K562 (cell line): ENCODE results near the gene PCDHA11. TPM values are rescaled to one million over a fixed set of nuclear protein-coding genes. Genes with fewer than 3 reads are reported as not detected.

Experiments used
- ATAC-seq: fragments of 200-7000 bp; cut with Tn5 transposase; 3 replicates; pipeline ENCODE4 v1.9.1; 2020; ENCODE audit warnings: moderate library complexity
- BruUV-seq: library from RNA; stranded (reverse); fragments of 400-500 nt; replicated peaks from 2 replicates; lab custom pipeline; 2021; lab: Mats Ljungman, UMichigan
- CTCF ChIA-PET: fragments of 300-600 bp; formaldehyde crosslinking; extraction: SDS; loops from one replicate; lab custom pipeline; 2021; ENCODE audit warnings: low intra/inter-chr PET ratio; lab: Yijun Ruan, JAX
- POLR2A ChIA-PET: fragments of 300-600, 350-650 bp; sonication (Branson Sonifier 250); formaldehyde crosslinking; extraction: SDS; loops from one replicate; lab custom pipeline; 2021; ENCODE audit warnings: antibody characterized with exemption, inconsistent platforms; lab: Yijun Ruan, JAX
- DNase-seq, 4 experiments: peaks; one replicate each; pipeline versions ENCODE4 v3.0.0 to v3.0.0-alpha.2; 2011 to 2018; ENCODE audit warnings: low spot score in 3 of 4, mixed read lengths in 3 of 4; ENCODE audit errors: extremely low read depth in 1 of 4
- FAIRE-seq: peaks from 2 replicates; lab custom pipeline; 2011; peaks lifted over from hg19 to GRCh38; lab: Jason Lieb, UNC
- H2AFZ ChIP-seq: 2 replicates; pipeline ENCODE4 v1.6.0; 2011; ENCODE audit warnings: low read depth, low read length, control low read depth, inconsistent platforms
- H3K27ac ChIP-seq: fragments of 200-600 bp; 3 replicates; pipeline ENCODE4 v1.8.0; 2011; ENCODE audit warnings: low read depth, mild to moderate bottlenecking, control low read depth, inconsistent platforms, low read length, moderate library complexity, mixed read lengths; ENCODE audit errors: extremely low read depth
- H3K27me3 ChIP-seq, 2 experiments: fragments of 300-600 bp in 1 of 2; 2 replicates in 1 of 2; 3 replicates in 1 of 2; pipeline versions ENCODE4 v1.6.0 to v1.8.0; 2011; ENCODE audit warnings: inconsistent platforms in 2 of 2, low read length in 2 of 2, mild to moderate bottlenecking in 1 of 2, mixed read lengths in 1 of 2, moderate library complexity in 1 of 2; ENCODE audit not compliant: control insufficient read depth in 2 of 2, insufficient read depth in 2 of 2
- H3K36me3 ChIP-seq: fragments of 300-600 bp; 3 replicates; pipeline ENCODE4 v1.8.0; 2011; ENCODE audit warnings: mild to moderate bottlenecking, low read length, inconsistent platforms; ENCODE audit not compliant: control insufficient read depth, insufficient read depth
- H3K4me1 ChIP-seq, 2 experiments: fragments of 200-600 bp in 1 of 2; replicated peaks in 1 of 2; 2 replicates in 1 of 2; 3 replicates in 1 of 2; pipeline versions ENCODE4 v1.5.1 to v1.8.0; 2011; ENCODE audit warnings: inconsistent platforms in 2 of 2, low read length in 2 of 2, mild to moderate bottlenecking in 1 of 2, mixed read lengths in 1 of 2, moderate library complexity in 1 of 2; ENCODE audit not compliant: control insufficient read depth in 2 of 2, insufficient read depth in 2 of 2
- H3K4me2 ChIP-seq: 2 replicates; pipeline ENCODE4 v1.6.1; 2011; ENCODE audit warnings: low read length, control low read depth, inconsistent platforms, mixed read lengths; ENCODE audit not compliant: insufficient read depth
- H3K4me3 ChIP-seq: fragments of 200-600 bp; sonication (generic), shearing (Covaris generic); 2 replicates; pipeline ENCODE4 v1.5.1; 2016; ENCODE audit warnings: control low read depth, inconsistent platforms
- H3K79me2 ChIP-seq: fragments of 200-600 bp; 3 replicates; pipeline ENCODE4 v1.8.0; 2011; ENCODE audit warnings: low read length, inconsistent platforms; ENCODE audit not compliant: control insufficient read depth, insufficient read depth
- H3K9ac ChIP-seq, 2 experiments: 2 replicates each; pipeline versions ENCODE4 v1.6.0 to v1.6.1; 2011; ENCODE audit warnings: low read depth in 2 of 2, low read length in 2 of 2, control low read depth in 1 of 2, inconsistent platforms in 1 of 2, mild to moderate bottlenecking in 1 of 2, mixed read lengths in 1 of 2; ENCODE audit not compliant: insufficient read depth in 1 of 2
- H3K9me1 ChIP-seq: one replicate; pipeline ENCODE4 v1.6.0; 2011; ENCODE audit warnings: inconsistent platforms, mild to moderate bottlenecking, low read length, moderate library complexity; ENCODE audit not compliant: control insufficient read depth, insufficient read depth
- H3K9me3 ChIP-seq: replicated peaks from 2 replicates; pipeline ENCODE4 v1.5.1; 2011; ENCODE audit warnings: low read depth, low read length, inconsistent platforms; ENCODE audit not compliant: control insufficient read depth, insufficient read depth
- H4K20me1 ChIP-seq: replicated peaks from 2 replicates; pipeline ENCODE4 v1.6.1; 2011; ENCODE audit warnings: low read length, inconsistent platforms, mixed read lengths; ENCODE audit not compliant: control insufficient read depth, insufficient read depth
- CBX1 ChIP-seq: sonication (generic); IDR thresholded peaks from 2 replicates; pipeline ENCODE4 v1.6.1; 2016; ENCODE audit warnings: antibody characterized with exemption, low read depth, mild to moderate bottlenecking
- CEBPG ChIP-seq, 3 experiments: fragments of 200-800 bp in 1 of 3; sonication (Bioruptor generic) in 1 of 3; sonication (generic) in 1 of 3; formaldehyde crosslinking in 1 of 3; IDR thresholded peaks in 2 of 3; conservative IDR thresholded peaks in 1 of 3; 2 replicates each; pipeline versions ENCODE4 v1.6.1 to v1.8.0; 2016 to 2022; ENCODE audit warnings: missing compliant biosample characterization in 2 of 3, missing genetic modification characterization in 2 of 3, mild to moderate bottlenecking in 1 of 3, missing genetic modification reagents in 1 of 3
- FIP1L1 ChIP-seq: fragments of 200-400 bp; formaldehyde crosslinking; IDR thresholded peaks from 2 replicates; pipeline ENCODE4 v1.6.1; 2018; ENCODE audit warnings: mild to moderate bottlenecking, low read depth, low read length; ENCODE audit not compliant: poor library complexity, severe bottlenecking
- FOXP1 ChIP-seq: sonication (generic); formaldehyde crosslinking; IDR thresholded peaks from 2 replicates; pipeline ENCODE4 v1.8.0; 2022; ENCODE audit warnings: mild to moderate bottlenecking, missing genetic modification reagents
- KAT2B ChIP-seq: IDR thresholded peaks from one replicate; pipeline ENCODE4 v1.6.1; 2012; ENCODE audit warnings: low read depth, mild to moderate bottlenecking, control low read depth, inconsistent platforms, low read length, moderate library complexity
- NCOA2 ChIP-seq, 2 experiments: fragments of 450-650 bp; IDR thresholded peaks; 2 replicates each; pipeline ENCODE4 v1.6.1; 2018; ENCODE audit warnings: mild to moderate bottlenecking in 2 of 2, moderate library complexity in 1 of 2; ENCODE audit not compliant: partially characterized antibody in 2 of 2
- NR1H2 ChIP-seq: sonication (generic); formaldehyde crosslinking; IDR thresholded peaks from 2 replicates; pipeline ENCODE4 v1.4.0; 2020; ENCODE audit warnings: mild to moderate bottlenecking, missing genetic modification reagents
- POLR2AphosphoS2 ChIP-seq: IDR thresholded peaks from 2 replicates; pipeline ENCODE4 v1.6.1; 2012; ENCODE audit warnings: low read length, improper control_type of control experiment
- POLR2G ChIP-seq: fragments of 200-400 bp; formaldehyde crosslinking; IDR thresholded peaks from 2 replicates; pipeline ENCODE4 v1.6.1; 2017; ENCODE audit warnings: low read depth, mild to moderate bottlenecking, antibody characterized with exemption, low read length, moderate library complexity
- RCOR1 ChIP-seq, 2 experiments: IDR thresholded peaks; 2 replicates each; pipeline ENCODE4 v1.6.1; 2012; ENCODE audit warnings: low read depth in 2 of 2, low read length in 2 of 2, borderline replicate concordance in 1 of 2, improper control_type of control experiment in 1 of 2
- SREBF2 ChIP-seq: sonication (generic); formaldehyde crosslinking; IDR thresholded peaks from 2 replicates; pipeline ENCODE4 v1.4.0; 2020; ENCODE audit warnings: mild to moderate bottlenecking, missing genetic modification reagents
- TGIF2 ChIP-seq: sonication (generic); formaldehyde crosslinking; IDR thresholded peaks from 2 replicates; pipeline ENCODE4 v1.8.1; 2022; ENCODE audit warnings: mild to moderate bottlenecking, missing genetic modification reagents, moderate library complexity
- ZNF146 ChIP-seq: IDR thresholded peaks from one replicate; pipeline ENCODE4 v1.6.1; 2018; ENCODE audit warnings: missing compliant biosample characterization; ENCODE audit not compliant: unreplicated experiment
- ZNF316 ChIP-seq: fragments of 450-650 bp; IDR thresholded peaks from 2 replicates; pipeline ENCODE4 v1.6.1; 2016
- ZNF384 ChIP-seq: IDR thresholded peaks from 2 replicates; pipeline ENCODE4 v1.6.1; 2012; ENCODE audit warnings: low read depth, low read length, improper control_type of control experiment
- ZNF398 ChIP-seq: fragments of 250-450 bp; sonication (Bioruptor Pico); IDR thresholded peaks from 2 replicates; pipeline ENCODE4 v1.8.0; 2021; ENCODE audit warnings: moderate library complexity, mild to moderate bottlenecking, inconsistent platforms
- ZNF41 ChIP-seq: fragments of 250-450 bp; sonication (Bioruptor Pico); conservative IDR thresholded peaks from 2 replicates; pipeline ENCODE4 v1.4.0; 2020; ENCODE audit warnings: mild to moderate bottlenecking
- ZNF75A ChIP-seq: fragments of 450-650 bp; formaldehyde crosslinking; IDR thresholded peaks from 2 replicates; pipeline ENCODE4 v1.4.0; 2020; ENCODE audit warnings: mild to moderate bottlenecking
- WGBS: fragments of 100-300 bp; shearing (Covaris generic); methylation state at CpG from one replicate; pipeline ENCODE4 v1.1.6; 2016; ENCODE audit warnings: low coverage, mixed read lengths; ENCODE audit not compliant: insufficient coverage; ENCODE audit errors: missing lambda C conversion rate; 5-methylcytosine and 5-hydroxymethylcytosine counted together
- in situ Hi-C: fragments of 300-500 bp; cut with MboI; formaldehyde crosslinking; loops from 4 replicates; pipeline ENCODE4 v1.15.0; 2018; ENCODE audit warnings: inconsistent platforms, mixed read lengths
- intact Hi-C: fragments of 100-400 bp; cut with micrococcal nuclease; formaldehyde crosslinking; loops from 2 replicates; pipeline ENCODE4 v1.14.2; 2022
- polyA plus RNA-seq, 8 experiments: library from polyadenylated mRNA; depleted of rRNA in 4 of 8; stranded (reverse) in 5 of 8; unstranded in 3 of 8; fragments of >200 nt; fragmentation: Nextera tagmentation in 2 of 8; fragmentation: Illumina TruSeq in 1 of 8; extraction: Ambion mirVana in 2 of 8; extraction: Trizol in 1 of 8; gene quantifications; 2 replicates each; pipeline versions ENCODE4 v1.2.1 to v1.2.3, GENCODE V29; 2011 to 2014; ENCODE audit warnings: inconsistent platforms in 1 of 8, missing spikeins in 1 of 8
- total RNA-seq, 7 experiments: library from RNA; depleted of rRNA in 6 of 7; stranded (reverse); fragments of >200 nt in 6 of 7; fragmentation: Illumina TruSeq in 2 of 7; extraction: Trizol in 2 of 7; gene quantifications; 2 replicates each; pipeline versions ENCODE4 v1.2.1 to v1.2.3, GENCODE V29; 2011 to 2021; ENCODE audit warnings: low replicate concordance in 1 of 7
- TF ChIP-seq, protein P1 (sequence below): fragments of 250-450 bp; sonication (Bioruptor Pico); IDR thresholded peaks from 2 replicates; pipeline ENCODE4 v1.4.0; 2020; ENCODE audit warnings: borderline replicate concordance

The PCDHA11 gene
- total and polyA plus RNA-seq, 9 of the 15 experiments (the other 6 are each of a cell fraction or from before 2014, with no cell fraction given) = not detected

DNA sequence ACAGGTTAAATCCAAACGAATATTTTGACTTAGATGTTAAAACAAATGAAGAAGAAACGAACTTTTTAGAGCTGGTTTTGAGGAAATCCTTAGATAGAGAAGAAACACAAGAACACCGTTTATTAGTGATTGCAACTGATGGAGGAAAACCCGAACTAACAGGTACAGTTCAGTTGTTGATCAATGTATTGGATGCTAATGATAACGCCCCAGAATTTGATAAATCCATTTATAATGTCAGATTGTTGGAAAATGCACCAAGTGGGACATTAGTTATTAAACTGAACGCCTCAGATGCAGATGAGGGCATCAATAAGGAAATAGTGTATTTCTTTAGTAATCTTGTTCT, 46.5 kb upstream of the PCDHA11 start:
- no peak for DNase-seq
- no peak overlapping the region for H3K4me3 ChIP-seq
- no peak overlapping the region for H2AFZ ChIP-seq
- no TSS peak for BruUV-seq
- no peak overlapping the region for H3K27ac ChIP-seq
- H3K9me1 ChIP-seq = no peaks in the 10 kb centered on the region
- intact Hi-C loops (no loop called here), in situ Hi-C loops (no loop called here)
- no peak overlapping the region for H3K4me2 ChIP-seq
- no peaks in the 10 kb centered on the region for H4K20me1 ChIP-seq
- H3K79me2 ChIP-seq = no peaks in the 10 kb centered on the region
- peaks cover 0 to 15% of the 10 kb centered on the region in 2 experiments; a peak in 2 of 5 replicates for H3K4me1 ChIP-seq
- WGBS = 2% methylated on average over 6 of the region's 6 CpGs
- TF ChIP-seq ZNF75A (CRISPR knock-in tag) (no peak), CBX1 (no peak), CEBPG (CRISPR knock-in tag; IDR thresholded peaks at IDR 0.05) (no peak), CEBPG (tag; conservative IDR thresholded peaks at IDR 0.05 in 1 of 2, IDR thresholded peaks at IDR 0.05 in 1 of 2) (no peak), ZNF398 (CRISPR knock-in tag) (no peak), ZNF316 (no peak), NCOA2 (IDR thresholded peaks at IDR 0.05; ENCODE audit: partially characterized antibody in 2 of 2) (no peak), ZNF146 (no peak), KAT2B (no peak), FIP1L1 (no peak), NR1H2 (CRISPR knock-in tag) (no peak), RCOR1 (IDR thresholded peaks at IDR 0.05; ENCODE audit: borderline replicate concordance in 1 of 2, low read depth in 2 of 2, low read length in 2 of 2) (no peak), TGIF2 (no peak), ZNF384 (no peak), FOXP1 (CRISPR knock-in tag) (no peak), ZNF41 (CRISPR knock-in tag) (no peak), SREBF2 (CRISPR knock-in tag) (no peak), POLR2G (no peak), POLR2AphosphoS2 (no peak)
- TF ChIP-seq, protein P1, sequence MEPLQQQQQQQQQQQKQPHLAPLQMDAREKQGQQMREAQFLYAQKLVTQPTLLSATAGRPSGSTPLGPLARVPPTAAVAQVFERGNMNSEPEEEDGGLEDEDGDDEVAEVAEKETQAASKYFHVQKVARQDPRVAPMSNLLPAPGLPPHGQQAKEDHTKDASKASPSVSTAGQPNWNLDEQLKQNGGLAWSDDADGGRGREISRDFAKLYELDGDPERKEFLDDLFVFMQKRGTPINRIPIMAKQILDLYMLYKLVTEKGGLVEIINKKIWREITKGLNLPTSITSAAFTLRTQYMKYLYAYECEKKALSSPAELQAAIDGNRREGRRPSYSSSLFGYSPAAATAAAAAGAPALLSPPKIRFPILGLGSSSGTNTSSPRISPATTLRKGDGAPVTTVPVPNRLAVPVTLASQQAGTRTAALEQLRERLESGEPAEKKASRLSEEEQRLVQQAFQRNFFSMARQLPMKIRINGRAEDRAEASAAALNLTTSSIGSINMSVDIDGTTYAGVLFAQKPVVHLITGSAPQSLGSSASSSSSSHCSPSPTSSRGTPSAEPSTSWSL (CRISPR knock-in tag) = no peak
- no peaks in the 10 kb centered on the region for H3K27me3 ChIP-seq
- CTCF ChIA-PET = no interaction called here
- no peak for ATAC-seq
- POLR2A ChIA-PET = no interaction called here
- FAIRE-seq = no peak
- no peaks in the 10 kb centered on the region for H3K36me3 ChIP-seq
- no peaks in the 10 kb centered on the region; the same call in 1 of the 2 replicates for H3K9me3 ChIP-seq
- H3K9ac ChIP-seq = no peak overlapping the region
